ENCODE measurements around the gene KCNG4. TPM values are rescaled to one million over a fixed set of nuclear protein-coding genes. Genes with fewer than 3 reads are reported as not detected.

The KCNG4 gene
- total RNA-seq, 2 experiments from 2014 or later: not detected

GRCh38 chr16:84268291-84269040 is 28.7 kb upstream of the KCNG4 start:
- H3K27ac Mint-ChIP-seq: no peak overlapping the region
- POLR2A ChIA-PET: interaction anchor here (0.6 kb wide), 1 partner anchor 19 kb away, joined by 3 read pairs; no protein-coding TSS in a partner anchor
- Histone ChIP-seq H3K36me3 (ENCODE audit: insufficient read depth, low read length) (no peaks in the 10 kb centered on the region), H3K27me3 (ENCODE audit: control insufficient read depth in 1 of 2, insufficient read depth in 2 of 2, low read length in 2 of 2) (peaks cover 0 to 3% of the 10 kb centered on the region in 2 experiments), H3K9me3 (ENCODE audit: control insufficient read depth in 1 of 2, insufficient read depth in 1 of 2, low read length in 2 of 2) (no peaks in the 10 kb centered on the region), H3K4me3 (ENCODE audit: low read length) (no peak overlapping the region), H3K4me1 (ENCODE audit: insufficient read depth, low read length) (peaks cover 2% of the 10 kb centered on the region), H3K27ac (ENCODE audit: low read depth in 1 of 2, low read length in 2 of 2) (no peak overlapping the region)
- no peaks in the 10 kb centered on the region for H3K36me3 Mint-ChIP-seq (ENCODE audit: low read depth)
- no peaks in the 10 kb centered on the region for H3K9me3 Mint-ChIP-seq
- intact Hi-C loops (cut with DNase I, micrococcal nuclease): no loop called here
- H3K27me3 Mint-ChIP-seq: peaks cover 13% of the 10 kb centered on the region
- no peaks in the 10 kb centered on the region for H3K4me1 Mint-ChIP-seq (ENCODE audit: low read depth)
- H3K4me3 Mint-ChIP-seq: no peak overlapping the region
- ATAC-seq (ENCODE audit: poor library complexity): no peak
- DNase-seq: no peak
- TF ChIP-seq, protein P1, sequence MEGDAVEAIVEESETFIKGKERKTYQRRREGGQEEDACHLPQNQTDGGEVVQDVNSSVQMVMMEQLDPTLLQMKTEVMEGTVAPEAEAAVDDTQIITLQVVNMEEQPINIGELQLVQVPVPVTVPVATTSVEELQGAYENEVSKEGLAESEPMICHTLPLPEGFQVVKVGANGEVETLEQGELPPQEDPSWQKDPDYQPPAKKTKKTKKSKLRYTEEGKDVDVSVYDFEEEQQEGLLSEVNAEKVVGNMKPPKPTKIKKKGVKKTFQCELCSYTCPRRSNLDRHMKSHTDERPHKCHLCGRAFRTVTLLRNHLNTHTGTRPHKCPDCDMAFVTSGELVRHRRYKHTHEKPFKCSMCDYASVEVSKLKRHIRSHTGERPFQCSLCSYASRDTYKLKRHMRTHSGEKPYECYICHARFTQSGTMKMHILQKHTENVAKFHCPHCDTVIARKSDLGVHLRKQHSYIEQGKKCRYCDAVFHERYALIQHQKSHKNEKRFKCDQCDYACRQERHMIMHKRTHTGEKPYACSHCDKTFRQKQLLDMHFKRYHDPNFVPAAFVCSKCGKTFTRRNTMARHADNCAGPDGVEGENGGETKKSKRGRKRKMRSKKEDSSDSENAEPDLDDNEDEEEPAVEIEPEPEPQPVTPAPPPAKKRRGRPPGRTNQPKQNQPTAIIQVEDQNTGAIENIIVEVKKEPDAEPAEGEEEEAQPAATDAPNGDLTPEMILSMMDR (IDR thresholded peaks at IDR 0.05): no peak
- CTCF ChIA-PET: interaction anchor here (1.3 kb wide), 1 partner anchor 9 kb away, joined by 4 read pairs; no protein-coding TSS in a partner anchor

- Histone ChIP-seq H3K4me3 (ENCODE audit: low read length) (no peak overlapping the region), H3K9me3 (ENCODE audit: control insufficient read depth in 1 of 2, insufficient read depth in 1 of 2, low read length in 2 of 2) (no peaks in the 10 kb centered on the region), H3K36me3 (ENCODE audit: insufficient read depth, low read length) (no peaks in the 10 kb centered on the region), H3K4me1 (ENCODE audit: insufficient read depth, low read length) (peaks cover 2% of the 10 kb centered on the region), H3K27me3 (ENCODE audit: control insufficient read depth in 1 of 2, insufficient read depth in 2 of 2, low read length in 2 of 2) (peaks cover 0 to 3% of the 10 kb centered on the region in 2 experiments), H3K27ac (ENCODE audit: low read depth in 1 of 2, low read length in 2 of 2) (no peak overlapping the region)
- TF ChIP-seq, protein P1 (IDR thresholded peaks at IDR 0.05): no peak
- H3K4me1 Mint-ChIP-seq (ENCODE audit: low read depth): no peaks in the 10 kb centered on the region
- no peak overlapping the region for H3K27ac Mint-ChIP-seq
- DNase-seq (no peak), ATAC-seq (ENCODE audit: poor library complexity) (no peak)
- no peaks in the 10 kb centered on the region for H3K9me3 Mint-ChIP-seq
- peaks cover 16% of the 10 kb centered on the region for H3K27me3 Mint-ChIP-seq
- no peak overlapping the region for H3K4me3 Mint-ChIP-seq
- intact Hi-C loops (cut with DNase I, micrococcal nuclease): no loop called here
- H3K36me3 Mint-ChIP-seq (ENCODE audit: low read depth): no peaks in the 10 kb centered on the region
- ChIA-PET POLR2A (no interaction called here), CTCF (interaction anchor here (1.3 kb wide), 1 partner anchor 10 kb away, joined by 4 read pairs; no protein-coding TSS in a partner anchor)
These were observed 27.6 kb upstream of the KCNG4 start for GRCh38 chr16:84267380-84267779.

DNA sequence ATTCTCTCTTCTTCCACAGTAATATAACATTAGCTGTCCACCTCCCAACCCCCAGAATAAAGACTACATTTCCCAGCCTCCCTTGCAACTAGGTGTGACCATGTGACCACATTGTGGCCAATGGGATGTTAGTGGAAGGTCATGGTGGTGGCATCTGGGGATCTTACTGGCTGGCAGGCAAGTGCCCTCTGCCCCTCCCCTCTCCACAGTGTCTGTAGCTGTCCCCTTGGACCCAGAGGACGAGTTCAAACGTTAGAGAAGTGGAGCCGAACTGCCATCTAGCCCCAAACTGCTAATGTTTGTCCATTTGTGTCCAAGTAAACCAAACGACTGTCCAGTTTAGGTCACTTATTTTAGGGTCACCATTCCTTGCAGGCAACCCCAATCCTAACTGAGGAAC is 26.6 kb upstream of the KCNG4 start:
- peaks cover 2% of the 10 kb centered on the region for H3K4me1 ChIP-seq (ENCODE audit: insufficient read depth, low read length)
- ATAC-seq (ENCODE audit: poor library complexity): peak; percentile 54
- intact Hi-C loops (cut with DNase I, micrococcal nuclease): no loop called here
- H3K27me3 ChIP-seq (ENCODE audit: control insufficient read depth in 1 of 2, insufficient read depth in 2 of 2, low read length in 2 of 2): peaks cover 0 to under 1% of the 10 kb centered on the region in 2 experiments
- Mint-ChIP-seq H3K27ac (no peak overlapping the region), H3K4me1 (ENCODE audit: low read depth) (no peaks in the 10 kb centered on the region), H3K9me3 (no peaks in the 10 kb centered on the region), H3K36me3 (ENCODE audit: low read depth) (no peaks in the 10 kb centered on the region), H3K4me3 (no peak overlapping the region), H3K27me3 (peaks cover 22% of the 10 kb centered on the region)
- peak in 3 of 14 experiments; percentile 28 to 54 (median 47) for DNase-seq
- ChIA-PET POLR2A (no interaction called here), CTCF (interaction anchor here (0.6 kb wide), 1 partner anchor 777 kb away, joined by 5 read pairs; no protein-coding TSS in a partner anchor)
- no peaks in the 10 kb centered on the region for H3K36me3 ChIP-seq (ENCODE audit: insufficient read depth, low read length)
- no peaks in the 10 kb centered on the region for H3K9me3 ChIP-seq (ENCODE audit: control insufficient read depth in 1 of 2, insufficient read depth in 1 of 2, low read length in 2 of 2)
- H3K27ac ChIP-seq (ENCODE audit: low read depth in 1 of 2, low read length in 2 of 2): no peak overlapping the region
- TF ChIP-seq, protein P1 (IDR thresholded peaks at IDR 0.05): no peak
- H3K4me3 ChIP-seq (ENCODE audit: low read length): no peak overlapping the region
